Measurements from ENCODE around the gene PRIM1. TPM values are rescaled to one million over a fixed set of nuclear protein-coding genes. Genes with fewer than 3 reads are reported as not detected.
"Not testable (repeated sequence)": the region's sequence is repeated elsewhere in the genome, so short reads cannot be mapped to it uniquely, and the experiment has no call there.

Gene PRIM1
- polyA plus RNA-seq, 3 donors: 16.1 to 22.6 (median 19.9) TPM

- DNase-seq: no peak
Observed at GRCh38 chr12:56720731-56721151, 31.4 kb downstream of the PRIM1 start.

- DNase-seq: no peak
Observed at GRCh38 chr12:56719056-56719455, 33.1 kb downstream of the PRIM1 start.

- DNase-seq: no peak
Observed at GRCh38 chr12:56718636-56719035, 33.5 kb downstream of the PRIM1 start.

- DNase-seq: no peak
Observed at GRCh38 chr12:56718149-56718548, 34.0 kb downstream of the PRIM1 start.

- DNase-seq: no peak
Observed at GRCh38 chr12:56716933-56717880, 34.9 kb downstream of the PRIM1 start.

- no peak for DNase-seq
Observed at GRCh38 chr12:56716458-56716857, 35.7 kb downstream of the PRIM1 start.

GRCh38 chr12:56715798-56716197 is 36.3 kb downstream of the PRIM1 start:
- no peak for DNase-seq

GRCh38 chr12:56714431-56714929 is 37.6 kb downstream of the PRIM1 start:
- no peak for DNase-seq

GRCh38 chr12:56713345-56713744 is 38.8 kb downstream of the PRIM1 start:
- DNase-seq: no peak

GRCh38 chr12:56709759-56710376 is 42.3 kb downstream of the PRIM1 start:
- DNase-seq: no peak

- DNase-seq: not testable (repeated sequence)
Observed at GRCh38 chr12:56704522-56704921, 47.6 kb downstream of the PRIM1 start.

GRCh38 chr12:56699020-56699661 is 53.0 kb downstream of the PRIM1 start:
- no peak for DNase-seq

- DNase-seq: no peak
Observed at GRCh38 chr12:56695327-56696101, 56.6 kb downstream of the PRIM1 start.

- DNase-seq: no peak
Observed at GRCh38 chr12:56694161-56694560, 58.0 kb downstream of the PRIM1 start.

- no peak for DNase-seq
Observed at GRCh38 chr12:56688846-56689109, 63.3 kb downstream of the PRIM1 start.

GRCh38 chr12:56688129-56688845 is 63.8 kb downstream of the PRIM1 start, which contains the start of gene PTGES3:
Gene PTGES3 (minus strand): TSS chr12:56688284. CDS start chr12:56687999, 285 bp downstream.
- peak; percentile 98 for DNase-seq

- peak; percentile 37 for DNase-seq
Observed at GRCh38 chr12:56687223-56688128, 64.6 kb downstream of the PRIM1 start.

GRCh38 chr12:56684745-56685359 is 67.3 kb downstream of the PRIM1 start:
- DNase-seq: peak; percentile 20

GRCh38 chr12:56682323-56682722 is 69.8 kb downstream of the PRIM1 start:
- no peak for DNase-seq
